ENCODE results near the gene LMF2. TPM values are rescaled to one million over a fixed set of nuclear protein-coding genes. Genes with fewer than 3 reads are reported as not detected.
A peak's percentile ranks its signal among the peaks of the same experiment; 100 is the strongest.

LMF2 gene
- total RNA-seq, 2 experiments from 2014 or later: 128 to 141 TPM

- Mint-ChIP-seq H3K36me3 (no peaks in the 10 kb centered on the region), H3K4me3 (no peak overlapping the region), H3K4me1 (peaks cover 2% of the 10 kb centered on the region), H3K27ac (no peak overlapping the region), H3K9me3 (no peaks in the 10 kb centered on the region), H3K27me3 (no peaks in the 10 kb centered on the region)
- POLR2A ChIA-PET: no interaction called here
- peak; percentile 43 for DNase-seq
- no peak for ATAC-seq (ENCODE audit: low read depth)
These were observed 3.9 kb downstream of the LMF2 start for GRCh38 chr22:50503475-50504145.

- POLR2A ChIA-PET: interaction anchor here (1.3 to 1.9 kb wide), 3 partner anchors 29 to 262 kb away, joined by 3 to 6 read pairs (median 4); no protein-coding TSS in a partner anchor
- DNase-seq: no peak
- ATAC-seq (ENCODE audit: low read depth): no peak
- H3K27me3 Mint-ChIP-seq: peaks cover 2% of the 10 kb centered on the region
- H3K36me3 Mint-ChIP-seq: no peaks in the 10 kb centered on the region
- H3K4me3 Mint-ChIP-seq: no peak overlapping the region
- no peak overlapping the region for H3K27ac Mint-ChIP-seq
- no peaks in the 10 kb centered on the region for H3K9me3 Mint-ChIP-seq
- H3K4me1 Mint-ChIP-seq: peaks cover 7% of the 10 kb centered on the region
These were observed 4.7 kb downstream of the LMF2 start for GRCh38 chr22:50502628-50503474.

GRCh38 chr22:50502096-50502495, 5.4 kb downstream of the LMF2 start:
- H3K27me3 Mint-ChIP-seq: peaks cover 4% of the 10 kb centered on the region
- H3K36me3 Mint-ChIP-seq: no peaks in the 10 kb centered on the region
- ATAC-seq (ENCODE audit: low read depth) (no peak), DNase-seq (no peak)
- no peaks in the 10 kb centered on the region for H3K9me3 Mint-ChIP-seq
- no peak overlapping the region for H3K4me3 Mint-ChIP-seq
- H3K4me1 Mint-ChIP-seq: peaks cover 9% of the 10 kb centered on the region
- POLR2A ChIA-PET: interaction anchor here (1.3 to 1.9 kb wide), 3 partner anchors 28 to 261 kb away, joined by 3 to 6 read pairs (median 4); no protein-coding TSS in a partner anchor
- H3K27ac Mint-ChIP-seq: no peak overlapping the region

- POLR2A ChIA-PET: interaction anchor here (0.7 to 2.8 kb wide), 4 partner anchors 25 to 305 kb away, joined by 3 to 9 read pairs (median 4); partner anchors contain the start of gene SCO2
- no peaks in the 10 kb centered on the region for H3K9me3 Mint-ChIP-seq
- H3K36me3 Mint-ChIP-seq: no peaks in the 10 kb centered on the region
- no peak overlapping the region for H3K4me3 Mint-ChIP-seq
- no peak overlapping the region for H3K27ac Mint-ChIP-seq
- DNase-seq (no peak), ATAC-seq (ENCODE audit: low read depth) (no peak)
- H3K27me3 Mint-ChIP-seq: peaks cover 4% of the 10 kb centered on the region
- peaks cover 9% of the 10 kb centered on the region for H3K4me1 Mint-ChIP-seq
These were observed 7.0 kb downstream of the LMF2 start for GRCh38 chr22:50500452-50500851.

GRCh38 chr22:50498322-50498890, 9.1 kb downstream of the LMF2 start:
- ATAC-seq (ENCODE audit: low read depth) (peak; percentile 94), DNase-seq (peak; percentile 67)
- H3K4me3 Mint-ChIP-seq: peak overlapping the region; percentile 5
- no peak overlapping the region for H3K27ac Mint-ChIP-seq
- H3K9me3 Mint-ChIP-seq: no peaks in the 10 kb centered on the region
- peaks cover 9% of the 10 kb centered on the region for H3K4me1 Mint-ChIP-seq
- POLR2A ChIA-PET: interaction anchor here (1.1 to 2.8 kb wide), 3 partner anchors 9 to 54 kb away, joined by 4 to 9 read pairs (median 5); partner anchors contain the start of genes LMF2 and NCAPH2
- no peaks in the 10 kb centered on the region for H3K36me3 Mint-ChIP-seq
- peaks cover 4% of the 10 kb centered on the region for H3K27me3 Mint-ChIP-seq

- no peak for DNase-seq
- Mint-ChIP-seq H3K36me3 (no peaks in the 10 kb centered on the region), H3K9me3 (no peaks in the 10 kb centered on the region), H3K4me3 (no peak overlapping the region), H3K27me3 (peaks cover 4% of the 10 kb centered on the region), H3K4me1 (peaks cover 9% of the 10 kb centered on the region), H3K27ac (no peak overlapping the region)
- ATAC-seq (ENCODE audit: low read depth): no peak
- POLR2A ChIA-PET: interaction anchor here (1.0 to 1.5 kb wide), 2 partner anchors 27 to 45 kb away, joined by 3 to 5 read pairs; no protein-coding TSS in a partner anchor
These were observed 10.4 kb downstream of the LMF2 start for GRCh38 chr22:50497093-50497492.

GRCh38 chr22:50490531-50491308, 16.8 kb downstream of the LMF2 start:
- peak; percentile 51 for ATAC-seq (ENCODE audit: low read depth)
- POLR2A ChIA-PET: interaction anchor here (1.0 kb wide), 1 partner anchor 20 kb away, joined by 3 read pairs; no protein-coding TSS in a partner anchor
- no peaks in the 10 kb centered on the region for H3K36me3 Mint-ChIP-seq
- H3K9me3 Mint-ChIP-seq: no peaks in the 10 kb centered on the region
- peaks cover 9% of the 10 kb centered on the region for H3K4me1 Mint-ChIP-seq
- no peak for DNase-seq
- H3K27ac Mint-ChIP-seq: no peak overlapping the region
- peak overlapping the region; percentile 51 for H3K4me3 Mint-ChIP-seq
- H3K27me3 Mint-ChIP-seq: no peaks in the 10 kb centered on the region

- Mint-ChIP-seq H3K9me3 (no peaks in the 10 kb centered on the region), H3K27ac (no peak overlapping the region), H3K4me3 (no peak overlapping the region), H3K36me3 (no peaks in the 10 kb centered on the region), H3K4me1 (peaks cover 10% of the 10 kb centered on the region), H3K27me3 (no peaks in the 10 kb centered on the region)
- DNase-seq (no peak), ATAC-seq (ENCODE audit: low read depth) (no peak)
- POLR2A ChIA-PET: interaction anchor here (1.0 kb wide), 1 partner anchor 19 kb away, joined by 3 read pairs; no protein-coding TSS in a partner anchor
These were observed 17.9 kb downstream of the LMF2 start for GRCh38 chr22:50489363-50490243.

GRCh38 chr22:50488886-50489285, 18.6 kb downstream of the LMF2 start:
- H3K9me3 Mint-ChIP-seq: no peaks in the 10 kb centered on the region
- H3K36me3 Mint-ChIP-seq: no peaks in the 10 kb centered on the region
- no peak overlapping the region for H3K4me3 Mint-ChIP-seq
- no peak for DNase-seq
- H3K27me3 Mint-ChIP-seq: no peaks in the 10 kb centered on the region
- no peak overlapping the region for H3K27ac Mint-ChIP-seq
- POLR2A ChIA-PET: no interaction called here
- H3K4me1 Mint-ChIP-seq: peaks cover 10% of the 10 kb centered on the region
- no peak for ATAC-seq (ENCODE audit: low read depth)

GRCh38 chr22:50488006-50488677, 19.4 kb downstream of the LMF2 start:
- Mint-ChIP-seq H3K27ac (no peak overlapping the region), H3K4me3 (no peak overlapping the region), H3K36me3 (no peaks in the 10 kb centered on the region), H3K27me3 (no peaks in the 10 kb centered on the region), H3K9me3 (no peaks in the 10 kb centered on the region), H3K4me1 (peaks cover 10% of the 10 kb centered on the region)
- POLR2A ChIA-PET: no interaction called here
- DNase-seq (no peak), ATAC-seq (ENCODE audit: low read depth) (no peak)

GRCh38 chr22:50487290-50488005, 20.1 kb downstream of the LMF2 start:
- POLR2A ChIA-PET: no interaction called here
- Mint-ChIP-seq H3K9me3 (no peaks in the 10 kb centered on the region), H3K27ac (no peak overlapping the region), H3K36me3 (no peaks in the 10 kb centered on the region), H3K4me1 (peaks cover 10% of the 10 kb centered on the region), H3K4me3 (no peak overlapping the region), H3K27me3 (no peaks in the 10 kb centered on the region)
- no peak for ATAC-seq (ENCODE audit: low read depth)
- DNase-seq: no peak

Data from activated naive CD8-positive, alpha-beta T cell treated with anti-CD3 and anti-CD28 coated beads, Interleukin-2, amount 10 ng/mL, durations not matched to agents 7 days and 5 days (primary cell).